Non-pigmented ciliary epithelial cell (primary cell): ENCODE results near the gene DYNLRB1.

Source experiments
- DNase-seq: peaks from one replicate; pipeline ENCODE4 v3.0.0-alpha.2; 2010; ENCODE audit warnings: low read depth

Gene DYNLRB1

GRCh38 chr20:34558320-34559218 lies 42.3 kb downstream of the DYNLRB1 start, which contains the start of gene MAP1LC3A:
MAP1LC3A (plus strand) TSS chr20:34558718; CDS start chr20:34558869, 151 bp downstream.
- peak; percentile 63 for DNase-seq

- DNase-seq, result no peak
These were observed 43.3 kb downstream of the DYNLRB1 start for GRCh38 chr20:34559311-34560140.

DNA sequence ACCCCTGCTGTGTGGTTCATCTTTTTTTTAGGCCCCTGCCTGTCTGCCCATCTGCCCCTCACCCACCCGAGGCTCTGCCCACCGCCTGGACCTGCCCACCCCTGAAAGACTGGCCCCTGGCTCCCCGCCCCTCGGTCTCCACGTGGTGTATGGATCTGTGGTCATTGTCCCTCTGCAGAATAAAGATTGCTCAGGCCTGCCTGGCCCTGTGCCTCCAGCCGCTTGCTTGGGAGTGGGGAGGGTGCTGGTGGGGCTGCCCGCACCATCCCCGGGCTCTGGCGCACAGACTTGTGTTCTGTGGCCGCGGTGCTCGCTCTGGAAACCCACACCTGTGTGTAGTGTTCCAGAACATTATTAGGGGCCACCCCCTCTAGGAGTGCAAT lies 43.9 kb downstream of the DYNLRB1 start:
- no peak for DNase-seq

GRCh38 chr20:34560614-34561013 lies 44.4 kb downstream of the DYNLRB1 start:
- no peak for DNase-seq

DNA sequence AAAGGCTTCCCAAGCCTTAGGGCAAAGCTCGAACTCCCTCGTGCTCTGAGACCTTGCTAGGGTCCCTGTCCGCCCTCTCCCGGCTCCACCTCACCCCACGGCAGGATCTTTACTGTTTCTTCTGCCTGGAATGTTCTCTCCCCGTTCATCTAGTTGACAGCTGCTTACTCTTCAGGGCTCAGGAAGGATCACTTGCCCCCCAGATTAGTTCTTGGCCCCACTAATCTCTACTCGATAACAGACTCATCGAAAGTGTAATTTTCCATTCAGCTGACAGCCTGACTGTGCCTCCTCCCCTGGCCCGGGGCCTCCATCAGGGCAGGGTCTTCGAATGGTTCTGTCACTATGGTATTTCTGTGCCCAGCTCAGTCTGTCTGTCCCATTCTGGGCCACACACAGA lies 45.4 kb downstream of the DYNLRB1 start:
- no peak for DNase-seq

- DNase-seq, result no peak
These were observed 46.4 kb downstream of the DYNLRB1 start for GRCh38 chr20:34562641-34563040.

DNA sequence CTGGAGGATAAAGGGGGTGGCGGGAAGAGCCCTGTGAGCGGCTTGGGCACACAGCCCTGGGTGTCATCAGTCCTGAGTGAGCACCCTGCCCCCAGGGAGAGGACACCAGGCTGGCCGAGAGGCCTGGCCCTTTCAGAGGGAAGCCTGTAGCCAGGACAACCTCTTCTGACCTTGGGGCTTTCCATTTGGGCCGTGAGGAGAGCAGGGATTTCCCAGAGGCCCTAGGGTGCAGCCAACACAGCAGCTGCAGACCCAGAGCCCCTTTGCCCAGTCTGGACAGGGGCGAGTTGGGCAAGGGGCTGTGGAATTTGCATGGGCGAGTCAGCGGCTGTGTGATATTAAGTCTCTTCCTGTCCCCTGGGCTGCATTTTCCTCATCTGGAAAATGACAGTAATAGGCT lies 48.6 kb downstream of the DYNLRB1 start:
- DNase-seq, result no peak

GRCh38 chr20:34566978-34567891 lies 51.0 kb downstream of the DYNLRB1 start:
- DNase-seq, result no peak

- no peak for DNase-seq
These were observed 52.0 kb downstream of the DYNLRB1 start for GRCh38 chr20:34567892-34568865.

DNA sequence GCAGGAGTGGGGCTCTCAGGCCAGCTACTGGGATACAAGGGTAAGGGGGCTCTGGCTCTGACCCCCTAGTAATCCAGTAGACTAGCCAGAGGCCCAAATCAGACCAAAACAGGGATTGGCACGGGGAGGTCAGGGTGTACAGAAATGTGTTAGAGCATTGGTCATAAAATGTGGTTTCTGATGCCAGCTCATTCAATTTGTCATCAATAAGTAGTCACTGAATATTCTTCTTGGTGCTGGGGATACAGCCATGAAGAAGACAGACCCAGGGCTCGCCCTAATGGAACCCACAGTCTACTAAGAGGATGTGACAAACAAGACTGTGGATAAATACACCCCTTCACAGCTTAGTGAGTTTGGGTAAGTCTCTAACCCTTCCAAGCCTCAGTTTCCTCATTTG lies 53.4 kb downstream of the DYNLRB1 start:
- no peak for DNase-seq

DNA sequence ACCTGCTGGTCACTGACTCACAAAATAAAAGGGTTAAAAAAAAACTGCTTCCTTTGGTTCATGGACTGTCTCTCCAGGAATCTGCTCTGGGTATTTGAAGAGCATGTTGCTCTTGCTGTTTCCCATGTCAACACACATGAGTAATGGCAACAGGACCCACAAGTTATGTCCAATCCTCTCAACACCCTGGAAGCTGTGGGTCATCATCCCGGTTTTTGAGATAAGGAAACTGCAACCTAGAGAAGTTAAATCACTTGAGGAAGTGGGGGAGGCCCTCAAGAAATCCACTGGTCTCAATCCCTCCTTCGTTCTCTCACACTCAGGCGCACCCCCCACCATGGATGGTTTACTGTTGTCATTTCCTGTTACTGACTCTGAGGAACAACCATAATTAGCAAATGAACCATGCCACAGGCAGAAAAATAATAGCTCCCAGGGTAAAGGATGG lies 54.7 kb downstream of the DYNLRB1 start:
- peak; percentile 74 for DNase-seq

DNA sequence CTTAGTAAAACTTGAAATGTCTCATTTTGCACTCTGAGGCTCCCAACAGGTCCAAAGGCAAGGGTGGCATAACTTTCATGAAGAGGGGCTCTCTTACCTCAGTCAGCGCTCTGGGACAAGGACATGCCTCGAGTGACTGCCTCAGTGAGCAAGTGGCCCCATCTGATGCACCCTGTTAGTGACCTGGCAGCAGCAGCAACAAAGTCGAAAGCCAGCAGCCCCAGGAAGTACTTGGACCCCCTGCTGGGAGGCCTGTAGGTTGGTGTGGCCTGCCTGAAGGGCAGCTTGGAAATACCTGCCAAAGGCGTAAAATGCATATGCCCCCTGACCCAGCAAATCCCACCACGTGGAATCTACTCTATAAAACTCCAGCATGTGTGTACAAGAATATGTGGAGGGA lies 55.5 kb downstream of the DYNLRB1 start:
- no peak for DNase-seq

DNA sequence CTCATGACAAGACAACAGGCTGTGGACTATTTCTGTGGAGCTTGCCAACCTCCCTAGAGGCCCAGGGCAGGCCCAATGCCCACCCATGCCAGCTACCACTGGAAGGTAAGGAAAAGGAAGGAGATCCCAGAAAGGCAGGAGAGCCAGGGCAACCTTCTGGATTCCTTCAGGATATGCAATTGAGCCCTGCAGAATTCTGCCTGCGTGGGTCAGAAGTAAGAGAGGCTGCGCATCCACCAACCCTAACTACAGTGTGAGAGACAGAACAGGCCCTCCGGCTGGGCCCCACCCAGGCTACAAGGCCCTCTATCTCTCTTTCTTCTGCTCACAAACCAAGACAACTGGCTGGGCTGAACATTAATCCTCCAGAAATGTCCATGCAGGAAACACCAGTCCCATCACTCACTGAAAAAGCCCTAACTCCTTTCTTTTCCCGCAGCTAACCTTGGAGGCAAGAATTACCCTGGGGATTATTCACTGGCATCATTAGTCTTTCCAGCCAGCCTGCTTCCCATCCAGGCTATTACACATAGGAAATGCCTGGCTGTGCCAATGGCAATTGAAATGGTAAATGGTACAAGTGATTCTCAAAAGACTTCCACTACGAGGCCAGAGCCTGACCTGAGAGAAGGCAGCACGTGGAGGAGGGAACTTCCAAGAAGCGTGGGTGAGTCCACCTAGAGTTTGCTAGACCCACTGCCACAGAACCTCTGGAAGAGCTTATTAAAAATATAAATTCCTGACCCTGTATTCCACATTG lies 57.5 kb downstream of the DYNLRB1 start:
- no peak for DNase-seq

DNA sequence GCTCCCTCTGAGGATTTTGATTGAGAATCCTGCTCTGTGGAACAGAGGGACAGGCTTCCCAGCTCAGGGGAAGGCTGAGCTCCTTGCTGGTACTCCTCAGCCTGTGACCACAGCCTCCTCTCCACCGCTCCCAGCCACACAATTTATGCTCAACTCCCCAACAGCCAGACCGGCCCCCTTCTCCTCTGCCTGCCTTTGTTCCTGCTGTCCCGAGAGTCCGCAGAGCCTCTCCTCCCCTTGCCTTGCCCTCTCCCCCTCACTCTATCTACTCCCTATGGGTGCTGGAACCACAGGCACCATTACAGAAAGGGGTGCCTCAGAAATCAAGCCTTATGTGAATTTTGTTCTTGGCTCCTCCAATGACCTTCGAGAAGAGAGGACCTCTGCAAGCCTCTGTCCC lies 58.2 kb downstream of the DYNLRB1 start:
- no peak for DNase-seq

DNA sequence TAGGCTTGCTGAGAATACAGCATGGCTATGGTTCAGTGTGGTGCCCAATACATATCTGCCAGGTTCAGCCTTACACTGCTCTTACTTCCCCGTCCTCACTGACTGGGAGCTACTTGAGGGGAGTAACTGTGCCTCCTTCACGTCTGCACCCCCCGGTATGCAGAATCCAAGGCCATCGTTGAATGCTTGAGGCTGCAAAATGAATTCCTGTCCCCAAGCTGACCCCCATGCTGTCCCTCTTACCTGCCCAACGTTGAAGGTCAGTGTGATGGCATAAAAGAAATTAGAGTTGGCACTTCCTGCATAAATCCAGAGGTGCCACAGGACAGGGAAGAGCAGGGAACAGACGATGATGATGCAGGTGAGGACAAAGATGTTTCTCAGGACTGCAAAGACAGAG lies 58.6 kb downstream of the DYNLRB1 start:
- no peak for DNase-seq

GRCh38 chr20:34575271-34575670 lies 59.0 kb downstream of the DYNLRB1 start:
- DNase-seq, result no peak

- no peak for DNase-seq
These were observed 59.5 kb downstream of the DYNLRB1 start for GRCh38 chr20:34575756-34576155.

DNA sequence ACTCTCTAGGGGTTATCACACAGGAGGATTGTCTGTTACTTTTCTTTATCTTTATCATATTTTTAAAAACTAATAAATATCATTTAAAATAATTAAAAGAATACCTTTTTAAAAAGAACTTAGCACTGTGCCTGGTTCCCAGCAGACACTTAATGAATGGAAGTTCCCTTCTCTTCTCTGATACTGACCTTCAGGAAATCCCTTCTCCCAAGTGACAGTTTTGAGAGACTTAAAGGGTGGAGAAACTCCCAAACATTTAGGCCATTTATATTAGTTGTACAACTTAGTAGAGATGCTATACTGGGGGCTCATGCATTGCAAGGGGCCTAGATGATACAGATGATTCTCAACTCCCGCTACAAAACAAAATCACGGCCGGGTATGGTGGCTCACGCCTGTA lies 60.8 kb downstream of the DYNLRB1 start:
- DNase-seq, result no peak

DNA sequence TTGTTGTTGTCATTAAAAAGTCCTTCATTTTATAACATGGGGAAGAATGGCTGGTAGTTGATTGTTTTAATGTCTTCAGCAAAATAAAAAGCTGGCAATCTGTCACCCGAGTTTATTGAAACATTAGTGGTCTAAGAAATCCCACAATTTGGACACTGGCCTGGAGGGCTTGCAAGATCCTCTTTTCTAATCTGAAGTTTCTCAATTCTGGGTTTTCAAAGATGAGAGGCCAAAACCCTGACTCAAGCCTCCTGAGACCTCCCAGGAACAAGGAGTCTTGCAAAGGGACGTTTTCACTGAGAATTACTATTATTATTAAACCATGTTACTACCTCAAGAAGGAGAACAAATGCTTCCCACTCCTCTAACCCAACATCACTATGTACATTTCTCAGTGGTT lies 61.8 kb downstream of the DYNLRB1 start:
- DNase-seq, result no peak

DNA sequence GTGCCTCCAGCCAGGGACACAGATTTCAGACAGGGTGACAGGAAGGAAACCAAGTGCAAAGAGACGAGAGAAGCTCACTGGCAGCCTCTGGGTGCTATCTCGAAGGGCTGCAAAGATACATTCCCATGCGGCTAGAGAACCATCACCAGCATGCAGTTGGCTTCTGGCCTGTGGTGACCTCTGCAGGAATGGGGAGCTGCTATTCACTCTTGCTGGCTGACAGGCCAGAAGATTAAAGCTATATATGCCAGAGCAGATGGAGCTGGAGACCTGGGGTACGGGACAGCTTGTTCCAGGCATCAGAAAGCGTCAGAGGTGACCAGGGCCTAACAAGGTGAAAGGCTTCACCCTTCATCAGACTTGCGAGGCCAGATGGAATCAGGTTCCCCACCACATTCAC lies 62.3 kb downstream of the DYNLRB1 start:
- DNase-seq, result no peak
